Smooth muscle cell (in vitro differentiated cells): ENCODE results near the gene UBL5. TPM values are rescaled to one million over a fixed set of nuclear protein-coding genes. Genes with fewer than 3 reads are reported as not detected.

Experiments
- DNase-seq: peaks from one replicate; lab custom pipeline; 2025; ENCODE audit not compliant: unreplicated experiment; lab: John Stamatoyannopoulos, UW
- H2AFZ ChIP-seq: fragments of 200-600 bp; sonication (generic); 2 replicates; pipeline ENCODE4 v1.6.0; 2016; ENCODE audit warnings: antibody characterized with exemption, low read depth, mild to moderate bottlenecking
- H3F3A ChIP-seq: fragments of 200-600 bp; sonication (generic); 2 replicates; pipeline ENCODE4 v1.6.0; 2017; ENCODE audit warnings: antibody characterized with exemption, low read depth
- H3K27ac ChIP-seq: fragments of 200-600 bp; sonication (generic); 2 replicates; pipeline ENCODE4 v1.5.1; 2016; ENCODE audit warnings: low read depth, mild to moderate bottlenecking
- H3K27me3 ChIP-seq: fragments of 200-600 bp; sonication (generic); 2 replicates; pipeline ENCODE4 v1.6.1; 2016; ENCODE audit warnings: low read depth, mild to moderate bottlenecking
- H3K36me3 ChIP-seq: fragments of 200-600 bp; sonication (generic); 2 replicates; pipeline ENCODE4 v1.5.1; 2016; ENCODE audit warnings: low read depth
- H3K4me1 ChIP-seq: fragments of 200-600 bp; sonication (generic); 2 replicates; pipeline ENCODE4 v1.5.1; 2016; ENCODE audit warnings: low read depth
- H3K4me2 ChIP-seq: fragments of 200-600 bp; sonication (generic); 2 replicates; pipeline ENCODE4 v1.6.0; 2016; ENCODE audit warnings: mild to moderate bottlenecking
- H3K4me3 ChIP-seq: fragments of 200-600 bp; sonication (generic); 2 replicates; pipeline ENCODE4 v1.5.1; 2016; ENCODE audit warnings: mild to moderate bottlenecking
- H3K79me2 ChIP-seq: fragments of 200-600 bp; sonication (generic); 2 replicates; pipeline ENCODE4 v1.6.0; 2016; ENCODE audit warnings: low read depth, mild to moderate bottlenecking
- H3K9ac ChIP-seq: fragments of 200-600 bp; sonication (generic); 2 replicates; pipeline ENCODE4 v1.6.0; 2016; ENCODE audit warnings: low read depth
- H3K9me3 ChIP-seq: fragments of 200-600 bp; sonication (generic); replicated peaks from 2 replicates; pipeline ENCODE4 v1.5.1; 2016; ENCODE audit warnings: low read depth
- H4K20me1 ChIP-seq: fragments of 200-600 bp; sonication (generic); 2 replicates; pipeline ENCODE4 v1.6.0; 2016; ENCODE audit warnings: low read depth
- CTCF ChIP-seq: fragments of 200-600 bp; sonication (generic); IDR thresholded peaks from 2 replicates; pipeline ENCODE4 v1.5.1; 2017; ENCODE audit warnings: borderline replicate concordance, mild to moderate bottlenecking, antibody characterized with exemption; ENCODE audit not compliant: insufficient read depth, poor library complexity, severe bottlenecking
- WGBS: methylation state at CpG from one replicate; pipeline ENCODE4 v1.1.7; 2016; ENCODE audit warnings: low lambda C conversion rate; 5-methylcytosine and 5-hydroxymethylcytosine counted together
- polyA plus RNA-seq: library from polyadenylated mRNA; unstranded; fragments of >200 nt; fragmentation: Nextera tagmentation; extraction: Ambion mirVana; gene quantifications from 2 replicates; pipeline ENCODE4 v1.2.1, GENCODE V29; 2016
- small RNA-seq: library from RNA; depleted of rRNA; stranded (forward); fragments of <200 nt; gene quantifications from one replicate; pipeline ENCODE3, GENCODE V24; 2014
- total RNA-seq: library from RNA; depleted of rRNA; stranded (reverse); fragments of >200 nt; gene quantifications from 2 replicates; pipeline ENCODE4 v1.2.3, GENCODE V29; 2014

The UBL5 gene
- total and polyA plus RNA-seq, 2 experiments from 2014 or later: 574 to 848 TPM

GRCh38 chr19:9877780-9878510, 50.2 kb downstream of the UBL5 start:
- Histone ChIP-seq H4K20me1 (peaks cover 4% of the 10 kb centered on the region), H3K27me3 (no peaks in the 10 kb centered on the region), H3K4me1 (no peaks in the 10 kb centered on the region), H3K36me3 (no peaks in the 10 kb centered on the region), H3K9me3 (no peaks in the 10 kb centered on the region), H2AFZ (no peak overlapping the region), H3K4me2 (no peak overlapping the region), H3K9ac (no peak overlapping the region), H3K79me2 (no peaks in the 10 kb centered on the region), H3F3A (no peaks in the 10 kb centered on the region), H3K27ac (peak overlapping the region; percentile 17), H3K4me3 (no peak overlapping the region)
- TF ChIP-seq CTCF: no peak
- no peak for DNase-seq
- WGBS: 76% methylated on average over 10 of the region's 10 CpGs

DNA sequence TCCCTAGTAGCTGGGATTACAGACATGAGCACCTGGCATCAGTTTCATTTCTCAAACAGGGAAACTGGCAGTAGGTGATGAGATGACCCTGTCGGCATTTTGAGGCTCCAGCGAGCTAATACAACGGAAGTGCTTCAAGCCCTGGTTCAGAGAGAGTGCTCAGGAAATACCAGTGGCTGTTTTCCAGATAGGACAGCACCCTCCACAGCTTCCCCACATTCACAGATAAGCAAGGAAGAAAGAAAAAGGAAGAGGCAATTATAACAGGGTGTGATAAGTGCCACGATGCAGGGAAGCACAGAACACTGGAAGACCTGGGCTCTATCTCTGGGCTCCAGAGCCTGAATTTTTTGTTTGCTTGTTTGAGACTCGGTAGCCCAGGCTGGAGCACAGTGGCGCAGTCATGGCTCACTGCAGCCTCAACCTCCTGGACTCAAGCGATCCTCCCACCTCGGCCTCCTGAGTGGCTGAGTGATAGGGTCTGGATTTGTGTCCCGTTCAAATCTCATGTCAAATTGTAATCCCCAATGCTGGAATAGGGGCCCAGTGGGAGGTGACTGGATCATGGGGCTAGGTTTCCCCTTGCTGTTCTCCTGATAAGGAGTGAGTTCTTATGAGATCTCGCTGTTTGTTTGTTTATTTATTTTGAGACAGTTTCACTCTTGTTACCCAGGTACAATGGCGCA, 50.9 kb downstream of the UBL5 start:
- Histone ChIP-seq H4K20me1 (peaks cover 6% of the 10 kb centered on the region), H3K4me2 (no peak overlapping the region), H3K4me3 (no peak overlapping the region), H3F3A (no peaks in the 10 kb centered on the region), H3K79me2 (no peaks in the 10 kb centered on the region), H3K9me3 (no peaks in the 10 kb centered on the region), H3K4me1 (no peaks in the 10 kb centered on the region), H2AFZ (no peak overlapping the region), H3K36me3 (no peaks in the 10 kb centered on the region), H3K9ac (no peak overlapping the region), H3K27ac (peak overlapping the region; percentile 17), H3K27me3 (no peaks in the 10 kb centered on the region)
- 66% methylated on average over 11 of the region's 11 CpGs for WGBS
- TF ChIP-seq CTCF: no peak
- DNase-seq: no peak

Small RNA genes within 50 kb of the gene (small RNA-seq; reads per million reads assigned to genes)
- gene RF00156: not detected

Other genes with a start within 250 kb of the UBL5 start
- 33.1 and 33.6 TPM in 2 replicates for gene ZNF121, start 243.4 kb upstream of the UBL5 start, total RNA-seq
- gene ZNF121, start 243.4 kb upstream of the UBL5 start, polyA plus RNA-seq: 3.6 and 4.1 TPM in 2 replicates
- 59.3 and 64.2 TPM in 2 replicates for gene ZNF561, start 206.7 kb upstream of the UBL5 start, total RNA-seq
- 27.1 and 30.5 TPM in 2 replicates for gene ZNF561, start 206.7 kb upstream of the UBL5 start, polyA plus RNA-seq
- 0.36 and 1.6 TPM in 2 replicates for gene ZNF562, start 152.8 kb upstream of the UBL5 start, total RNA-seq
- gene ZNF562, start 152.8 kb upstream of the UBL5 start, polyA plus RNA-seq: 0.20 and 0.86 TPM in 2 replicates
- gene ZNF846, start 59.2 kb upstream of the UBL5 start, total RNA-seq: 12.3 and 48.6 TPM in 2 replicates
- gene ZNF846, start 59.2 kb upstream of the UBL5 start, polyA plus RNA-seq: 17.6 and 19.7 TPM in 2 replicates
- gene FBXL12, start 8.8 kb upstream of the UBL5 start, total RNA-seq: 38.2 and 41.3 TPM in 2 replicates
- gene FBXL12, start 8.8 kb upstream of the UBL5 start, polyA plus RNA-seq: 62.5 and 73.5 TPM in 2 replicates
- 68.0 and 73.0 TPM in 2 replicates for gene PIN1, start 7.4 kb downstream of the UBL5 start, total RNA-seq
- gene PIN1, start 7.4 kb downstream of the UBL5 start, polyA plus RNA-seq: 127 and 149 TPM in 2 replicates
- 63.1 and 72.2 TPM in 2 replicates for gene OLFM2, start 108.6 kb downstream of the UBL5 start, total RNA-seq
- 111 and 119 TPM in 2 replicates for gene OLFM2, start 108.6 kb downstream of the UBL5 start, polyA plus RNA-seq
- gene COL5A3, start 182.6 kb downstream of the UBL5 start, total RNA-seq: 11.2 and 12.8 TPM in 2 replicates
- 8.2 and 14.4 TPM in 2 replicates for gene COL5A3, start 182.6 kb downstream of the UBL5 start, polyA plus RNA-seq
- gene RDH8, start 185.6 kb downstream of the UBL5 start, total RNA-seq: not detected in 2 replicates
- not detected in 2 replicates for gene RDH8, start 185.6 kb downstream of the UBL5 start, polyA plus RNA-seq